HepG2 (cell line): Measurements from ENCODE around the gene NSD1. TPM values are rescaled to one million over a fixed set of nuclear protein-coding genes. Genes with fewer than 3 reads are reported as not detected.
A peak's percentile ranks its signal among the peaks of the same experiment; 100 is the strongest.

ENCODE experiments used
- AKAP8 ChIP-seq: sonication (generic); formaldehyde crosslinking; IDR thresholded peaks from 2 replicates; pipeline ENCODE4 v1.5.1; 2020; ENCODE audit warnings: mild to moderate bottlenecking, missing genetic modification reagents
- CBX1 ChIP-seq: IDR thresholded peaks from one replicate; pipeline ENCODE4 v1.6.1; 2016; ENCODE audit warnings: antibody characterized with exemption, low read depth
- CCAR2 ChIP-seq: fragments of 200-400 bp; formaldehyde crosslinking; optimal IDR thresholded peaks from 2 replicates; pipeline ENCODE3; 2018; ENCODE audit warnings: low read depth, mild to moderate bottlenecking, low read length, moderate library complexity
- FOXC1 ChIP-seq: sonication (generic); formaldehyde crosslinking; IDR thresholded peaks from 2 replicates; pipeline ENCODE4 v1.8.0; 2022; ENCODE audit warnings: mild to moderate bottlenecking, missing genetic modification reagents, borderline replicate concordance
- HHEX ChIP-seq: IDR thresholded peaks from 2 replicates; pipeline ENCODE4 v1.6.1; 2016; ENCODE audit warnings: control low read depth
- HOXA9 ChIP-seq: sonication (generic); formaldehyde crosslinking; IDR thresholded peaks from 2 replicates; pipeline ENCODE4 v1.8.1; 2022; ENCODE audit warnings: missing genetic modification reagents, mild to moderate bottlenecking, moderate library complexity, borderline replicate concordance
- MAFF ChIP-seq: IDR thresholded peaks from 2 replicates; pipeline ENCODE4 v1.6.1; 2011; ENCODE audit warnings: low read depth, low read length, improper control_type of control experiment
- MAZ ChIP-seq, 2 experiments: sonication (generic) in 1 of 2; formaldehyde crosslinking in 1 of 2; IDR thresholded peaks; 2 replicates each; pipeline versions ENCODE4 v1.5.0 to v1.6.1; 2012 to 2020; ENCODE audit warnings: low read depth in 2 of 2, mild to moderate bottlenecking in 2 of 2, borderline replicate concordance in 1 of 2, improper control_type of control experiment in 1 of 2, low read length in 1 of 2, missing genetic modification reagents in 1 of 2, moderate library complexity in 1 of 2
- MBNL3 ChIP-seq: fragments of 250-450 bp; sonication (Bioruptor Pico); conservative IDR thresholded peaks from 2 replicates; pipeline ENCODE4 v1.8.0; 2022; ENCODE audit warnings: mild to moderate bottlenecking, inconsistent platforms
- NONO ChIP-seq, 2 experiments: fragments of 450-650 bp in 1 of 2; sonication (generic) in 1 of 2; formaldehyde crosslinking in 1 of 2; IDR thresholded peaks in 1 of 2; conservative IDR thresholded peaks in 1 of 2; 2 replicates each; pipeline versions ENCODE4 v1.6.1 to v1.8.0; 2017 to 2022; ENCODE audit warnings: mild to moderate bottlenecking in 1 of 2, missing genetic modification reagents in 1 of 2, moderate library complexity in 1 of 2
- RARA ChIP-seq: IDR thresholded peaks from 2 replicates; pipeline ENCODE4 v1.6.1; 2016; ENCODE audit warnings: missing genetic modification reagents, missing compliant biosample characterization
- ZBTB7B ChIP-seq: sonication (generic); formaldehyde crosslinking; IDR thresholded peaks from 2 replicates; pipeline ENCODE4 v1.4.0; 2020; ENCODE audit warnings: missing genetic modification reagents
- ZNF652 ChIP-seq: IDR thresholded peaks from 2 replicates; pipeline ENCODE4 v1.6.1; 2016; ENCODE audit warnings: low read depth, borderline replicate concordance
- ZNF709 ChIP-seq: sonication (generic); formaldehyde crosslinking; IDR thresholded peaks from 2 replicates; pipeline ENCODE4 v1.5.0; 2020; ENCODE audit warnings: mild to moderate bottlenecking, missing genetic modification reagents
- ZNF792 ChIP-seq: IDR thresholded peaks from 2 replicates; pipeline ENCODE4 v1.6.1; 2016
- ZSCAN31 ChIP-seq: sonication (generic); formaldehyde crosslinking; IDR thresholded peaks from 2 replicates; pipeline ENCODE4 v1.5.0; 2020; ENCODE audit warnings: low read depth, mild to moderate bottlenecking, missing genetic modification reagents
- polyA plus RNA-seq, 8 experiments: library from polyadenylated mRNA; depleted of rRNA in 3 of 8; stranded (reverse) in 7 of 8; unstranded in 1 of 8; fragments of >200 nt; fragmentation: Illumina TruSeq in 4 of 8; extraction: Trizol in 4 of 8; gene quantifications; 2 replicates each; pipeline versions ENCODE4 v1.2.1 to v1.2.3, GENCODE V29; 2011 to 2016; ENCODE audit warnings: low read depth in 4 of 8, missing spikeins in 1 of 8, mixed read lengths in 1 of 8; ENCODE audit not compliant: insufficient read depth in 1 of 8
- total RNA-seq, 5 experiments: library from RNA; depleted of rRNA; stranded (reverse); fragments of >200 nt; fragmentation: Illumina TruSeq; extraction: Trizol; gene quantifications; 2 replicates each; pipeline ENCODE4 v1.2.3, GENCODE V29; 2016; ENCODE audit warnings: low read depth in 1 of 5
- TF ChIP-seq, protein P1 (sequence below): sonication (generic); formaldehyde crosslinking; IDR thresholded peaks from 2 replicates; pipeline ENCODE4 v1.4.0; 2020; ENCODE audit warnings: low read depth, mild to moderate bottlenecking, missing genetic modification reagents
- TF ChIP-seq, protein P2 (sequence below): sonication (generic); formaldehyde crosslinking; IDR thresholded peaks from 2 replicates; pipeline ENCODE4 v1.4.0; 2020; ENCODE audit warnings: missing genetic modification reagents
- TF ChIP-seq, protein P3 (sequence below): sonication (generic); formaldehyde crosslinking; IDR thresholded peaks from 2 replicates; pipeline ENCODE4 v1.4.0; 2020; ENCODE audit warnings: mild to moderate bottlenecking, missing genetic modification reagents
- TF ChIP-seq, protein P4 (sequence below): sonication (generic); formaldehyde crosslinking; IDR thresholded peaks from 2 replicates; pipeline ENCODE4 v1.5.0; 2020; ENCODE audit warnings: missing genetic modification reagents, mild to moderate bottlenecking, borderline replicate concordance
- TF ChIP-seq, protein P5 (sequence below), 2 experiments: sonication (generic) in 1 of 2; formaldehyde crosslinking in 1 of 2; IDR thresholded peaks; 2 replicates each; pipeline versions ENCODE4 v1.4.0 to v1.6.1; 2018 to 2020; ENCODE audit warnings: missing genetic modification reagents in 2 of 2, borderline replicate concordance in 1 of 2, low read depth in 1 of 2, mild to moderate bottlenecking in 1 of 2, missing biosample characterization in 1 of 2

Gene NSD1
- total and polyA plus RNA-seq, 2 of the 13 experiments (the other 11 are each of a cell fraction or from before 2014, with no cell fraction given): 0.01 to 0.09 TPM

DNA sequence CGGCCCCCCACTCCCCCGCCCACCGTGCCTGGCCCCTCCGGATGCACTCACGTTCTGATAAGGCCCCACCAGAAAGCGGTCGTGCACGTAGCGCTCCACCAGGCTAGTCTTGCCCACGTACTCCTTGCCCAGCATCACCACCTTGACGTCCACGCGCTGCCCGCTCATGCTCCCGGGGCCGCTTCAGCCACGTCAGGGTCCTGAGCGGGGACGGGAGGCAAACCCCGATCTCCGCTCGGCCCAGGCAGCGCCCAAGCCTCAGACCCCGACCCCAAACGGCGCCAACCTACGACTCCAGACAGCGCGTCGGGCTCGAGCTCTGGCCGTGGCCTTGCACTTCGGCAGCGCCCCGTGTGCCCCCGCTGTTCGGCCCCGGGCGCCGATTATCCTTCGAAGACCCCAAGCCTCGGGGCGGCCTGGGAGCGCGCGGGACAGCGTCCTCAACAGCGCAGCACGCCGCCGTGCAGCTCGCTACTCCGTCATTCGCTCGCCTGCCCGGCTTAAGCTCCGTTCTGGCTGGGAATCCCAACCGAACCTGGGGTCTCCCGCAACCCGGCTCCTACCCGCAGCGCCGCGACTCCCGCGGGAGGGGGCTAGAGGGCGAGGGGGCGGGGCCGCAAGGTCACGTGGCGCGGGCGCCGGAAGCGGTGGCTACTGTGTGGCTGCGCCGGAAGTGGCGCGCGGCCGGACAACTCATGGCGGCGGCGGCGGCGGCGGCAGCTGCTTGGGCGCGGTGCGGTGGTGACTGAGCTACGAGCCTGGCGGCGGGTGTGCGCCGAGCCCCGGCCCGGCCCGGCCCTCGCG is 169.8 kb downstream of the NSD1 start, which contains the start of the genes PRELID1 and RAB24 (continued):
- TF ChIP-seq, protein P1, sequence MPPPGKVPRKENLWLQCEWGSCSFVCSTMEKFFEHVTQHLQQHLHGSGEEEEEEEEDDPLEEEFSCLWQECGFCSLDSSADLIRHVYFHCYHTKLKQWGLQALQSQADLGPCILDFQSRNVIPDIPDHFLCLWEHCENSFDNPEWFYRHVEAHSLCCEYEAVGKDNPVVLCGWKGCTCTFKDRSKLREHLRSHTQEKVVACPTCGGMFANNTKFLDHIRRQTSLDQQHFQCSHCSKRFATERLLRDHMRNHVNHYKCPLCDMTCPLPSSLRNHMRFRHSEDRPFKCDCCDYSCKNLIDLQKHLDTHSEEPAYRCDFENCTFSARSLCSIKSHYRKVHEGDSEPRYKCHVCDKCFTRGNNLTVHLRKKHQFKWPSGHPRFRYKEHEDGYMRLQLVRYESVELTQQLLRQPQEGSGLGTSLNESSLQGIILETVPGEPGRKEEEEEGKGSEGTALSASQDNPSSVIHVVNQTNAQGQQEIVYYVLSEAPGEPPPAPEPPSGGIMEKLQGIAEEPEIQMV (CRISPR knock-in tag): 0 out of 2 replicates have a peak, but pooled peaks have one; percentile 42
- TF ChIP-seq HHEX (CRISPR knock-in tag) (no peak), ZNF792 (CRISPR knock-in tag) (peak; percentile 5; the same call in 1 of the 2 replicates), ZNF709 (CRISPR knock-in tag) (peak; percentile 76; the same call in 1 of the 2 replicates), AKAP8 (CRISPR knock-in tag) (0 out of 2 replicates have a peak, but pooled peaks have one; percentile 32), CBX1 (no peak), ZNF652 (CRISPR knock-in tag) (no peak), ZSCAN31 (CRISPR knock-in tag) (0 out of 2 replicates have a peak, but pooled peaks have one; percentile 9), FOXC1 (CRISPR knock-in tag) (peak; percentile 56; the same call in 1 of the 2 replicates), MBNL3 (CRISPR knock-in tag) (no peak), RARA (peak; percentile 11; the same call in 1 of the 2 replicates), ZBTB7B (CRISPR knock-in tag) (peak; percentile 66; the same call in 1 of the 2 replicates), NONO (IDR thresholded peaks at IDR 0.05) (no peak), NONO (CRISPR knock-in tag; conservative IDR thresholded peaks at IDR 0.05) (peak; percentile 77), MAFF (no peak), MAZ (IDR thresholded peaks at IDR 0.05; ENCODE audit: borderline replicate concordance, low read depth, low read length) (peak; percentile 77), MAZ (CRISPR knock-in tag; IDR thresholded peaks at IDR 0.05; ENCODE audit: low read depth) (peak; percentile 80), HOXA9 (CRISPR knock-in tag) (peak; percentile 84), CCAR2 (no peak)
- TF ChIP-seq, protein P2, sequence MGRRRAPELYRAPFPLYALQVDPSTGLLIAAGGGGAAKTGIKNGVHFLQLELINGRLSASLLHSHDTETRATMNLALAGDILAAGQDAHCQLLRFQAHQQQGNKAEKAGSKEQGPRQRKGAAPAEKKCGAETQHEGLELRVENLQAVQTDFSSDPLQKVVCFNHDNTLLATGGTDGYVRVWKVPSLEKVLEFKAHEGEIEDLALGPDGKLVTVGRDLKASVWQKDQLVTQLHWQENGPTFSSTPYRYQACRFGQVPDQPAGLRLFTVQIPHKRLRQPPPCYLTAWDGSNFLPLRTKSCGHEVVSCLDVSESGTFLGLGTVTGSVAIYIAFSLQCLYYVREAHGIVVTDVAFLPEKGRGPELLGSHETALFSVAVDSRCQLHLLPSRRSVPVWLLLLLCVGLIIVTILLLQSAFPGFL (CRISPR knock-in tag): no peak
- TF ChIP-seq, protein P3, sequence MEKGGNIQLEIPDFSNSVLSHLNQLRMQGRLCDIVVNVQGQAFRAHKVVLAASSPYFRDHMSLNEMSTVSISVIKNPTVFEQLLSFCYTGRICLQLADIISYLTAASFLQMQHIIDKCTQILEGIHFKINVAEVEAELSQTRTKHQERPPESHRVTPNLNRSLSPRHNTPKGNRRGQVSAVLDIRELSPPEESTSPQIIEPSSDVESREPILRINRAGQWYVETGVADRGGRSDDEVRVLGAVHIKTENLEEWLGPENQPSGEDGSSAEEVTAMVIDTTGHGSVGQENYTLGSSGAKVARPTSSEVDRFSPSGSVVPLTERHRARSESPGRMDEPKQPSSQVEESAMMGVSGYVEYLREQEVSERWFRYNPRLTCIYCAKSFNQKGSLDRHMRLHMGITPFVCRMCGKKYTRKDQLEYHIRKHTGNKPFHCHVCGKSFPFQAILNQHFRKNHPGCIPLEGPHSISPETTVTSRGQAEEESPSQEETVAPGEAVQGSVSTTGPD (CRISPR knock-in tag): no peak
- TF ChIP-seq, protein P4, sequence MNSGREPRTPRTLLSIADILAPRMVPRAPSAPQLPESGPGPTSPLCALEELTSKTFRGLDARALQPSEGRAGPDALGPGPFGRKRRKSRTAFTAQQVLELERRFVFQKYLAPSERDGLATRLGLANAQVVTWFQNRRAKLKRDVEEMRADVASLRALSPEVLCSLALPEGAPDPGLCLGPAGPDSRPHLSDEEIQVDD (CRISPR knock-in tag): peak; percentile 86
- TF ChIP-seq, protein P5, sequence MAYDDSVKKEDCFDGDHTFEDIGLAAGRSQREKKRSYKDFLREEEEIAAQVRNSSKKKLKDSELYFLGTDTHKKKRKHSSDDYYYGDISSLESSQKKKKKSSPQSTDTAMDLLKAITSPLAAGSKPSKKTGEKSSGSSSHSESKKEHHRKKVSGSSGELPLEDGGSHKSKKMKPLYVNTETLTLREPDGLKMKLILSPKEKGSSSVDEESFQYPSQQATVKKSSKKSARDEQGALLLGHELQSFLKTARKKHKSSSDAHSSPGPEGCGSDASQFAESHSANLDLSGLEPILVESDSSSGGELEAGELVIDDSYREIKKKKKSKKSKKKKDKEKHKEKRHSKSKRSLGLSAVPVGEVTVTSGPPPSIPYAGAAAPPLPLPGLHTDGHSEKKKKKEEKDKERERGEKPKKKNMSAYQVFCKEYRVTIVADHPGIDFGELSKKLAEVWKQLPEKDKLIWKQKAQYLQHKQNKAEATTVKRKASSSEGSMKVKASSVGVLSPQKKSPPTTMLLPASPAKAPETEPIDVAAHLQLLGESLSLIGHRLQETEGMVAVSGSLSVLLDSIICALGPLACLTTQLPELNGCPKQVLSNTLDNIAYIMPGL (CRISPR knock-in tag; IDR thresholded peaks at IDR 0.05; ENCODE audit: borderline replicate concordance in 1 of 2, low read depth in 1 of 2): peak; percentile 89 to 93
